HL-60 (cell line): ENCODE measurements around the gene RNF220.

ENCODE experiments used
- TF ChIP-seq, protein P1 (sequence below): IDR thresholded peaks from one replicate; pipeline ENCODE4 v1.5.1; 2011; ENCODE audit warnings: low read length, control low read depth, inconsistent platforms; ENCODE audit not compliant: insufficient read depth
- TF ChIP-seq, protein P2 (sequence below): IDR thresholded peaks from 2 replicates; pipeline ENCODE4 v1.6.1; 2012; ENCODE audit warnings: low read depth; ENCODE audit not compliant: insufficient replicate concordance

DNA sequence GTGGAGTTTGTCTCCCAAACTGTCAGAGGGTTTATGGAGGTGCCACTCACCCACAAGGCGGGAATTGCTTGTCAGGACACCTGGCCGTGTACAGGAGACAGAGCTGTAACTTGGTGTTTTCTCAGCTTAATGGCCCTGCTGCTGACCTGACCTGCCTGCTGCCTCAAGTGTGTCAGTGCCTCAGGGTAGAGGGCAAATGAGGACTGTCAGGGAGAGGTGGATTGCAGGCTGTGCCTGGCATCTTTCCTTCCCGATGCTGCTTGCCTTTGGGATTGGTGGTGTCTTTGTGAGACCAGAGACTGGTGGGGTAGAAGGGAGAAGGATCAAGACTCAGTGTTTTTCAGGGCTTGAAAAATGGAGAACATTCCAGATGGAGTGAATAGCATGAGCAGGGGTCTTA is 237.9 kb downstream of the RNF220 start:
- TF ChIP-seq, protein P1, sequence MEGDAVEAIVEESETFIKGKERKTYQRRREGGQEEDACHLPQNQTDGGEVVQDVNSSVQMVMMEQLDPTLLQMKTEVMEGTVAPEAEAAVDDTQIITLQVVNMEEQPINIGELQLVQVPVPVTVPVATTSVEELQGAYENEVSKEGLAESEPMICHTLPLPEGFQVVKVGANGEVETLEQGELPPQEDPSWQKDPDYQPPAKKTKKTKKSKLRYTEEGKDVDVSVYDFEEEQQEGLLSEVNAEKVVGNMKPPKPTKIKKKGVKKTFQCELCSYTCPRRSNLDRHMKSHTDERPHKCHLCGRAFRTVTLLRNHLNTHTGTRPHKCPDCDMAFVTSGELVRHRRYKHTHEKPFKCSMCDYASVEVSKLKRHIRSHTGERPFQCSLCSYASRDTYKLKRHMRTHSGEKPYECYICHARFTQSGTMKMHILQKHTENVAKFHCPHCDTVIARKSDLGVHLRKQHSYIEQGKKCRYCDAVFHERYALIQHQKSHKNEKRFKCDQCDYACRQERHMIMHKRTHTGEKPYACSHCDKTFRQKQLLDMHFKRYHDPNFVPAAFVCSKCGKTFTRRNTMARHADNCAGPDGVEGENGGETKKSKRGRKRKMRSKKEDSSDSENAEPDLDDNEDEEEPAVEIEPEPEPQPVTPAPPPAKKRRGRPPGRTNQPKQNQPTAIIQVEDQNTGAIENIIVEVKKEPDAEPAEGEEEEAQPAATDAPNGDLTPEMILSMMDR: no peak
- TF ChIP-seq, protein P2, sequence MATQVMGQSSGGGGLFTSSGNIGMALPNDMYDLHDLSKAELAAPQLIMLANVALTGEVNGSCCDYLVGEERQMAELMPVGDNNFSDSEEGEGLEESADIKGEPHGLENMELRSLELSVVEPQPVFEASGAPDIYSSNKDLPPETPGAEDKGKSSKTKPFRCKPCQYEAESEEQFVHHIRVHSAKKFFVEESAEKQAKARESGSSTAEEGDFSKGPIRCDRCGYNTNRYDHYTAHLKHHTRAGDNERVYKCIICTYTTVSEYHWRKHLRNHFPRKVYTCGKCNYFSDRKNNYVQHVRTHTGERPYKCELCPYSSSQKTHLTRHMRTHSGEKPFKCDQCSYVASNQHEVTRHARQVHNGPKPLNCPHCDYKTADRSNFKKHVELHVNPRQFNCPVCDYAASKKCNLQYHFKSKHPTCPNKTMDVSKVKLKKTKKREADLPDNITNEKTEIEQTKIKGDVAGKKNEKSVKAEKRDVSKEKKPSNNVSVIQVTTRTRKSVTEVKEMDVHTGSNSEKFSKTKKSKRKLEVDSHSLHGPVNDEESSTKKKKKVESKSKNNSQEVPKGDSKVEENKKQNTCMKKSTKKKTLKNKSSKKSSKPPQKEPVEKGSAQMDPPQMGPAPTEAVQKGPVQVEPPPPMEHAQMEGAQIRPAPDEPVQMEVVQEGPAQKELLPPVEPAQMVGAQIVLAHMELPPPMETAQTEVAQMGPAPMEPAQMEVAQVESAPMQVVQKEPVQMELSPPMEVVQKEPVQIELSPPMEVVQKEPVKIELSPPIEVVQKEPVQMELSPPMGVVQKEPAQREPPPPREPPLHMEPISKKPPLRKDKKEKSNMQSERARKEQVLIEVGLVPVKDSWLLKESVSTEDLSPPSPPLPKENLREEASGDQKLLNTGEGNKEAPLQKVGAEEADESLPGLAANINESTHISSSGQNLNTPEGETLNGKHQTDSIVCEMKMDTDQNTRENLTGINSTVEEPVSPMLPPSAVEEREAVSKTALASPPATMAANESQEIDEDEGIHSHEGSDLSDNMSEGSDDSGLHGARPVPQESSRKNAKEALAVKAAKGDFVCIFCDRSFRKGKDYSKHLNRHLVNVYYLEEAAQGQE: no peak
